Neural cell (in vitro differentiated cells): Measurements from ENCODE around the gene S100A8. TPM values are rescaled to one million over a fixed set of nuclear protein-coding genes. Genes with fewer than 3 reads are reported as not detected.

Experiments
- H2AFZ ChIP-seq: fragments of 200-600, 300-800 bp; sonication (generic), shearing (Covaris generic); 2 replicates; pipeline ENCODE4 v1.6.0; 2014; ENCODE audit warnings: low read depth, mild to moderate bottlenecking, antibody characterized with exemption, low read length, moderate library complexity
- H3F3A ChIP-seq: fragments of 200-600 bp; shearing (Covaris generic); 2 replicates; pipeline ENCODE4 v1.6.1; 2016; ENCODE audit warnings: mild to moderate bottlenecking, moderate library complexity, mixed read lengths, antibody characterized with exemption, low read length; ENCODE audit not compliant: insufficient read depth, poor library complexity, severe bottlenecking
- H3K27ac ChIP-seq: fragments of 200-600, 300-800 bp; sonication (generic), shearing (Covaris generic); 2 replicates; pipeline ENCODE4 v1.5.1; 2014; ENCODE audit warnings: mild to moderate bottlenecking, low read length, moderate library complexity
- H3K27me3 ChIP-seq: fragments of 300-800, 200-600 bp; sonication (generic), shearing (Covaris generic); 2 replicates; pipeline ENCODE4 v1.6.0; 2014; ENCODE audit warnings: mild to moderate bottlenecking, low read depth, low read length, moderate library complexity; ENCODE audit not compliant: insufficient read depth
- H3K36me3 ChIP-seq: fragments of 300-800, 200-600 bp; sonication (generic), shearing (Covaris generic); 2 replicates; pipeline ENCODE4 v1.5.1; 2014; ENCODE audit warnings: mild to moderate bottlenecking, antibody characterized with exemption, low read length, moderate library complexity; ENCODE audit not compliant: insufficient read depth
- H3K4me2 ChIP-seq: fragments of 300-800, 200-600 bp; sonication (generic), shearing (Covaris generic); 2 replicates; pipeline ENCODE4 v1.6.0; 2014; ENCODE audit warnings: mild to moderate bottlenecking, low read length
- H3K4me3 ChIP-seq: fragments of 300-800, 200-600 bp; sonication (generic), shearing (Covaris generic); 2 replicates; pipeline ENCODE4 v1.5.1; 2014; ENCODE audit warnings: mild to moderate bottlenecking, low read length, moderate library complexity
- H3K79me2 ChIP-seq: fragments of 200-600 bp; shearing (Covaris generic); replicated peaks from 2 replicates; pipeline ENCODE4 v1.6.0; 2014; ENCODE audit warnings: mild to moderate bottlenecking, low read length, moderate library complexity; ENCODE audit not compliant: insufficient read depth
- H3K9ac ChIP-seq: fragments of 300-800, 200-600 bp; sonication (generic), shearing (Covaris generic); 2 replicates; pipeline ENCODE4 v1.6.1; 2016; ENCODE audit warnings: mild to moderate bottlenecking, low read length, mixed read lengths
- H3K9me2 ChIP-seq: fragments of 200-600 bp; shearing (Covaris generic); 2 replicates; pipeline ENCODE4 v1.6.1; 2016; ENCODE audit warnings: mild to moderate bottlenecking, low read length, mixed read lengths; ENCODE audit not compliant: insufficient read depth
- H3K9me3 ChIP-seq: fragments of 200-600, 300-800 bp; sonication (generic), shearing (Covaris generic); 2 replicates; pipeline ENCODE4 v1.6.1; 2016; ENCODE audit warnings: mild to moderate bottlenecking, mixed run types, low read length, moderate library complexity, mixed read lengths
- H4K20me1 ChIP-seq: fragments of 200-600 bp; shearing (Covaris generic); 2 replicates; pipeline ENCODE4 v1.6.1; 2016; ENCODE audit warnings: mild to moderate bottlenecking, mixed run types; ENCODE audit not compliant: insufficient read depth
- EP300 ChIP-seq: fragments of 450-650 bp; conservative IDR thresholded peaks from 2 replicates; pipeline ENCODE4 v1.6.1; 2014; ENCODE audit warnings: antibody characterized with exemption, mild to moderate bottlenecking, moderate library complexity; ENCODE audit not compliant: poor library complexity, severe bottlenecking
- EZH2 ChIP-seq: fragments of 200-600, 300-800 bp; shearing (Covaris generic), sonication (generic); IDR thresholded peaks from 2 replicates; pipeline ENCODE4 v1.6.1; 2014; ENCODE audit warnings: antibody characterized with exemption, low read length, borderline replicate concordance, mild to moderate bottlenecking; ENCODE audit not compliant: insufficient read depth, poor library complexity, severe bottlenecking
- MXI1 ChIP-seq: fragments of 450-650 bp; conservative IDR thresholded peaks from 2 replicates; pipeline ENCODE4 v1.6.1; 2014; ENCODE audit warnings: antibody characterized with exemption, mild to moderate bottlenecking; ENCODE audit not compliant: poor library complexity, severe bottlenecking
- POLR2AphosphoS5 ChIP-seq: IDR thresholded peaks from 2 replicates; pipeline ENCODE4 v1.6.1; 2012
- RAD21 ChIP-seq: fragments of 450-650 bp; conservative IDR thresholded peaks from 2 replicates; pipeline ENCODE4 v1.6.1; 2014; ENCODE audit warnings: antibody characterized with exemption, mild to moderate bottlenecking, moderate library complexity
- SMC3 ChIP-seq: fragments of 450-650 bp; conservative IDR thresholded peaks from 2 replicates; pipeline ENCODE4 v1.6.1; 2014; ENCODE audit warnings: antibody characterized with exemption, mild to moderate bottlenecking, moderate library complexity; ENCODE audit not compliant: poor library complexity
- TAF1 ChIP-seq: IDR thresholded peaks from 2 replicates; pipeline ENCODE4 v1.6.1; 2012; ENCODE audit warnings: low read depth
- polyA plus RNA-seq: library from polyadenylated mRNA; depleted of rRNA; stranded (reverse); fragments of >200 nt; gene quantifications from 2 replicates; pipeline ENCODE4 v1.2.3, GENCODE V29; 2014
- TF ChIP-seq, protein P1 (sequence below): IDR thresholded peaks from 2 replicates; pipeline ENCODE4 v1.6.1; 2012; ENCODE audit warnings: borderline replicate concordance
- TF ChIP-seq, protein P2 (sequence below): fragments of 450-650 bp; IDR thresholded peaks from 2 replicates; pipeline ENCODE4 v1.5.1; 2014; ENCODE audit warnings: antibody characterized with exemption, mild to moderate bottlenecking, moderate library complexity; ENCODE audit not compliant: poor library complexity, severe bottlenecking

The S100A8 gene
- polyA plus RNA-seq, 1 donor from 2014 or later = not detected

- H3K4me2 ChIP-seq = no peak overlapping the region
- no peaks in the 10 kb centered on the region for H3K9me2 ChIP-seq
- no peaks in the 10 kb centered on the region for H3K9me3 ChIP-seq
- H3K4me3 ChIP-seq = no peak overlapping the region
- TF ChIP-seq SMC3 (no peak), EZH2 (no peak), RAD21 (no peak), MXI1 (no peak), EP300 (no peak), POLR2AphosphoS5 (no peak), TAF1 (no peak)
- TF ChIP-seq, protein P1, sequence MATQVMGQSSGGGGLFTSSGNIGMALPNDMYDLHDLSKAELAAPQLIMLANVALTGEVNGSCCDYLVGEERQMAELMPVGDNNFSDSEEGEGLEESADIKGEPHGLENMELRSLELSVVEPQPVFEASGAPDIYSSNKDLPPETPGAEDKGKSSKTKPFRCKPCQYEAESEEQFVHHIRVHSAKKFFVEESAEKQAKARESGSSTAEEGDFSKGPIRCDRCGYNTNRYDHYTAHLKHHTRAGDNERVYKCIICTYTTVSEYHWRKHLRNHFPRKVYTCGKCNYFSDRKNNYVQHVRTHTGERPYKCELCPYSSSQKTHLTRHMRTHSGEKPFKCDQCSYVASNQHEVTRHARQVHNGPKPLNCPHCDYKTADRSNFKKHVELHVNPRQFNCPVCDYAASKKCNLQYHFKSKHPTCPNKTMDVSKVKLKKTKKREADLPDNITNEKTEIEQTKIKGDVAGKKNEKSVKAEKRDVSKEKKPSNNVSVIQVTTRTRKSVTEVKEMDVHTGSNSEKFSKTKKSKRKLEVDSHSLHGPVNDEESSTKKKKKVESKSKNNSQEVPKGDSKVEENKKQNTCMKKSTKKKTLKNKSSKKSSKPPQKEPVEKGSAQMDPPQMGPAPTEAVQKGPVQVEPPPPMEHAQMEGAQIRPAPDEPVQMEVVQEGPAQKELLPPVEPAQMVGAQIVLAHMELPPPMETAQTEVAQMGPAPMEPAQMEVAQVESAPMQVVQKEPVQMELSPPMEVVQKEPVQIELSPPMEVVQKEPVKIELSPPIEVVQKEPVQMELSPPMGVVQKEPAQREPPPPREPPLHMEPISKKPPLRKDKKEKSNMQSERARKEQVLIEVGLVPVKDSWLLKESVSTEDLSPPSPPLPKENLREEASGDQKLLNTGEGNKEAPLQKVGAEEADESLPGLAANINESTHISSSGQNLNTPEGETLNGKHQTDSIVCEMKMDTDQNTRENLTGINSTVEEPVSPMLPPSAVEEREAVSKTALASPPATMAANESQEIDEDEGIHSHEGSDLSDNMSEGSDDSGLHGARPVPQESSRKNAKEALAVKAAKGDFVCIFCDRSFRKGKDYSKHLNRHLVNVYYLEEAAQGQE = no peak
- TF ChIP-seq, protein P2, sequence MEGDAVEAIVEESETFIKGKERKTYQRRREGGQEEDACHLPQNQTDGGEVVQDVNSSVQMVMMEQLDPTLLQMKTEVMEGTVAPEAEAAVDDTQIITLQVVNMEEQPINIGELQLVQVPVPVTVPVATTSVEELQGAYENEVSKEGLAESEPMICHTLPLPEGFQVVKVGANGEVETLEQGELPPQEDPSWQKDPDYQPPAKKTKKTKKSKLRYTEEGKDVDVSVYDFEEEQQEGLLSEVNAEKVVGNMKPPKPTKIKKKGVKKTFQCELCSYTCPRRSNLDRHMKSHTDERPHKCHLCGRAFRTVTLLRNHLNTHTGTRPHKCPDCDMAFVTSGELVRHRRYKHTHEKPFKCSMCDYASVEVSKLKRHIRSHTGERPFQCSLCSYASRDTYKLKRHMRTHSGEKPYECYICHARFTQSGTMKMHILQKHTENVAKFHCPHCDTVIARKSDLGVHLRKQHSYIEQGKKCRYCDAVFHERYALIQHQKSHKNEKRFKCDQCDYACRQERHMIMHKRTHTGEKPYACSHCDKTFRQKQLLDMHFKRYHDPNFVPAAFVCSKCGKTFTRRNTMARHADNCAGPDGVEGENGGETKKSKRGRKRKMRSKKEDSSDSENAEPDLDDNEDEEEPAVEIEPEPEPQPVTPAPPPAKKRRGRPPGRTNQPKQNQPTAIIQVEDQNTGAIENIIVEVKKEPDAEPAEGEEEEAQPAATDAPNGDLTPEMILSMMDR = no peak
- no peaks in the 10 kb centered on the region for H3K79me2 ChIP-seq
- H2AFZ ChIP-seq = no peak overlapping the region
- no peaks in the 10 kb centered on the region for H4K20me1 ChIP-seq
- H3K36me3 ChIP-seq = no peaks in the 10 kb centered on the region
- H3K27ac ChIP-seq = no peak overlapping the region
- H3K27me3 ChIP-seq = no peaks in the 10 kb centered on the region
- no peak overlapping the region for H3K9ac ChIP-seq
- H3F3A ChIP-seq = no peaks in the 10 kb centered on the region
These were observed 41.2 kb downstream of the S100A8 start for GRCh38 chr1:153349363-153350320.

DNA sequence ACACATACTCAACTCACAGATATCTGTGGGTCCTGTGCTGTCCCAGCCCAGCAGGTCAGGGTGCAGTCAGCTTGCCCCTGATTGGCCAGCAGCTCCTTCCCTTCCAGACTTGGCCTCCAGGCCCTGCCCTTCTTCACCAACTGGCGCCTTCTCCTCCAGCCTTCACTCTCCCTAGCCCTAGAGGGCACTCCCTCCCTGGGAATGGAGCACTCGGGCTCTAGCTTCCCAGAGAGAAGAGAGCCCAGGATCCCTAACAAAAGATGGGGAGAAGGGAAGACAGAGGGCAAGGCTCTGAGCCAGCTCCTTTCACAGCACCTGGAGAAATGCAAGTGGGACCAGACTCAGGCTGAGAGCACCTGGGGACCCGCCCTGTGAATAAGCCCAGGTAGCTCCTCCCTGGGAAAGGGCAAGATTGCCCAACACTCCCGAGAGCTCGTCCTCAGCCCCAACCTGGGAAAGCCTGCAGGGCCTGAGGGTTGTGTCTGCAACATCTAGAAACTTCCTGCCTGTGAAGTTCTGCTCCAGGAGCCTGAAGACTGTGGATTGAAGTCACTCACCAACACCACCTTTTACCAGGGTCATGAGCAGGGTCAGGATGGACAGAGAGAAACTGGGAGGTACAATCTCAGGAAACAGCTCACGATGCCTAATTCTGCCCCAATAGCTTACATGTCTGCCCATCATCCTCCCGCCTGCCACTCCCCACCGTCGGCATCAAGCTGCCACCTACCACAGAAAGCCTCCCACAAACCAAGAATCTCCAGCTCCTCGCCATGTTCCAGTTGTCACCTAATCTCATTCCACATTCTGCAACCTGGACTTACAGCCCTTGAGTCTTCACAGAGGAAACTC is 42.1 kb downstream of the S100A8 start, which contains the start of gene PGLYRP4:
PGLYRP4 (minus strand) TSS at position 331 of the 852 bp plus-strand sequence. CDS start 909 bp downstream, outside the sequence.
- TF ChIP-seq RAD21 (no peak), MXI1 (no peak)
- Histone ChIP-seq H2AFZ (no peak within 1 kb of the TSS), H3K9ac (no peak within 1 kb of the TSS)

More for the DNA sequence above, 42.1 kb downstream of the S100A8 start, which contains the start of gene PGLYRP4:
- Histone ChIP-seq H3K36me3 (no peaks in the 10 kb centered on the region), H3K9me3 (no peaks in the 10 kb centered on the region), H3K4me3 (no peak within 1 kb of the TSS), H3K27ac (no peak within 1 kb of the TSS), H3F3A (no peaks in the 10 kb centered on the region), H3K27me3 (no peaks in the 10 kb centered on the region), H3K79me2 (no peaks in the 10 kb centered on the region), H3K9me2 (no peaks in the 10 kb centered on the region), H4K20me1 (no peaks in the 10 kb centered on the region), H3K4me2 (no peak within 1 kb of the TSS)
